Vagina (tissue), 2 donors: ENCODE data around the gene NME8. TPM values are rescaled to one million over a fixed set of nuclear protein-coding genes. Genes with fewer than 3 reads are reported as not detected.

ENCODE experiments used
- DNase-seq, 2 donors: peaks; one replicate each; pipeline ENCODE4 v3.0.0-alpha.2; 2017; ENCODE audit errors: extremely low spot score in 2 of 2
- H3K27ac ChIP-seq: fragments of 200-600 bp; sonication (generic); one replicate; pipeline ENCODE4 v1.5.1; 2019
- H3K27me3 ChIP-seq: fragments of 200-600 bp; sonication (generic); one replicate; pipeline ENCODE4 v1.5.1; 2019
- H3K36me3 ChIP-seq, 2 donors: fragments of 200-600 bp; sonication (generic); one replicate each; pipeline ENCODE4 v1.5.1; 2017 to 2019
- H3K4me1 ChIP-seq: fragments of 200-600 bp; sonication (generic); one replicate; pipeline ENCODE4 v1.5.1; 2019
- H3K4me3 ChIP-seq, 2 donors: fragments of 200-600 bp; sonication (generic); 1 replicate in 1 of 2; 2 replicates in 1 of 2; pipeline ENCODE4 v1.5.1; 2016 to 2019
- H3K9me3 ChIP-seq: fragments of 200-600 bp; sonication (generic); one replicate; pipeline ENCODE4 v1.5.1; 2019
- CTCF ChIP-seq, 3 experiments: fragments of 450-650 bp in 2 of 3; fragments of 200-600 bp in 1 of 3; sonication (generic) in 1 of 3; IDR thresholded peaks; one replicate each; pipeline ENCODE4 v1.5.1; 2017 to 2019; ENCODE audit warnings: antibody characterized with exemption in 3 of 3, mild to moderate bottlenecking in 2 of 3, moderate library complexity in 2 of 3
- POLR2A ChIP-seq, 2 donors: fragments of 450-650 bp; IDR thresholded peaks; one replicate each; pipeline ENCODE4 v1.6.1; 2017; ENCODE audit warnings: antibody characterized with exemption in 2 of 2, mild to moderate bottlenecking in 2 of 2, moderate library complexity in 2 of 2
- POLR2AphosphoS5 ChIP-seq, 2 donors: sonication (generic); formaldehyde crosslinking; IDR thresholded peaks; one replicate each; pipeline ENCODE4 v1.9.0; 2017; ENCODE audit warnings: antibody characterized with exemption in 2 of 2, mild to moderate bottlenecking in 2 of 2, low read depth in 1 of 2; ENCODE audit not compliant: insufficient read depth in 1 of 2
- intact Hi-C: fragments of 100-400 bp; cut with DNase I; formaldehyde crosslinking; loops from one replicate; pipeline ENCODE4 v1.15.1; 2023
- total RNA-seq: library from RNA; depleted of rRNA; stranded (reverse); fragments of >200 nt; gene quantifications from one replicate; pipeline ENCODE4 v1.2.3, GENCODE V29; 2016

Gene NME8
- total RNA-seq, 1 donor from 2014 or later = not detected

GRCh38 chr7:37825038-37825437 is 23.4 kb upstream of the NME8 start:
- no peak for DNase-seq
- intact Hi-C loops = no loop called here
- no peaks in the 10 kb centered on the region for H3K4me1 ChIP-seq
- no peaks in the 10 kb centered on the region for H3K36me3 ChIP-seq
- H3K27me3 ChIP-seq = no peaks in the 10 kb centered on the region
- no peak overlapping the region for H3K27ac ChIP-seq
- H3K4me3 ChIP-seq = no peak overlapping the region
- H3K9me3 ChIP-seq = no peaks in the 10 kb centered on the region
- TF ChIP-seq CTCF (IDR thresholded peaks at IDR 0.05) (no peak), POLR2A (IDR thresholded peaks at IDR 0.05) (no peak)

- no peaks in the 10 kb centered on the region for H3K9me3 ChIP-seq
- no peak overlapping the region for H3K27ac ChIP-seq
- H3K4me3 ChIP-seq = no peak overlapping the region
- H3K4me1 ChIP-seq = no peaks in the 10 kb centered on the region
- H3K27me3 ChIP-seq = no peaks in the 10 kb centered on the region
- DNase-seq = no peak
- no peaks in the 10 kb centered on the region for H3K36me3 ChIP-seq
- no peak for TF ChIP-seq CTCF (IDR thresholded peaks at IDR 0.05)
- intact Hi-C loops = no loop called here
Observed at GRCh38 chr7:37826825-37827224, 21.6 kb upstream of the NME8 start.

GRCh38 chr7:37831244-37831643 is 17.2 kb upstream of the NME8 start:
- TF ChIP-seq POLR2A (IDR thresholded peaks at IDR 0.05) (no peak), POLR2AphosphoS5 (IDR thresholded peaks at IDR 0.05; ENCODE audit: insufficient read depth in 1 of 2, low read depth in 1 of 2) (no peak), CTCF (IDR thresholded peaks at IDR 0.05) (no peak)
- no peaks in the 10 kb centered on the region for H3K9me3 ChIP-seq
- H3K36me3 ChIP-seq = no peaks in the 10 kb centered on the region
- DNase-seq = no peak
- no peak overlapping the region for H3K4me3 ChIP-seq
- intact Hi-C loops = no loop called here
- H3K27me3 ChIP-seq = no peaks in the 10 kb centered on the region
- no peak overlapping the region for H3K27ac ChIP-seq
- peaks cover 8% of the 10 kb centered on the region for H3K4me1 ChIP-seq

- DNase-seq = no peak
- intact Hi-C loops = no loop called here
- Histone ChIP-seq H3K9me3 (no peaks in the 10 kb centered on the region), H3K27ac (no peak overlapping the region), H3K27me3 (no peaks in the 10 kb centered on the region), H3K36me3 (no peaks in the 10 kb centered on the region), H3K4me1 (peaks cover 8% of the 10 kb centered on the region), H3K4me3 (no peak overlapping the region)
- TF ChIP-seq CTCF (IDR thresholded peaks at IDR 0.05) = peak in 1 of 3 experiments; percentile 14
- no peak for TF ChIP-seq POLR2A (IDR thresholded peaks at IDR 0.05)
- TF ChIP-seq POLR2AphosphoS5 (IDR thresholded peaks at IDR 0.05; ENCODE audit: insufficient read depth in 1 of 2, low read depth in 1 of 2) = no peak
Observed at GRCh38 chr7:37832194-37832593, 16.2 kb upstream of the NME8 start.

GRCh38 chr7:37833107-37833817 is 15.1 kb upstream of the NME8 start:
- no peaks in the 10 kb centered on the region for H3K36me3 ChIP-seq
- H3K27me3 ChIP-seq = no peaks in the 10 kb centered on the region
- H3K27ac ChIP-seq = no peak overlapping the region
- intact Hi-C loops = no loop called here
- DNase-seq = no peak
- H3K9me3 ChIP-seq = no peaks in the 10 kb centered on the region
- peak overlapping the region; percentile 19 to 41 for H3K4me3 ChIP-seq
- H3K4me1 ChIP-seq = peaks cover 8% of the 10 kb centered on the region
- peak; percentile 6 to 69 (median 65) for TF ChIP-seq CTCF (IDR thresholded peaks at IDR 0.05)
- TF ChIP-seq POLR2A (IDR thresholded peaks at IDR 0.05) = no peak
